ENCODE data around the gene SIRPA.

SIRPA gene
- total RNA-seq, result 0 to 0.15 (median 0) reads per million in 4 donors

GRCh38 chr20:1894951-1895673 is at the start of gene SIRPA:
Gene SIRPA, plus strand, starts transcription at chr20:1895407. Its CDS starts 41 bp downstream, at chr20:1895448.
- DNase-seq, result no peak

GRCh38 chr20:1845701-1846100 is 49.5 kb upstream of the SIRPA start:
- DNase-seq, result no peak

GRCh38 chr20:1846341-1846740 is 48.9 kb upstream of the SIRPA start:
- DNase-seq, result no peak

- DNase-seq, result no peak
Measured at GRCh38 chr20:1846876-1847275, 48.3 kb upstream of the SIRPA start.

GRCh38 chr20:1847780-1848179 is 47.4 kb upstream of the SIRPA start:
- no peak for DNase-seq

GRCh38 chr20:1848373-1848772 is 46.8 kb upstream of the SIRPA start:
- no peak for DNase-seq

GRCh38 chr20:1851396-1851795 is 43.8 kb upstream of the SIRPA start:
- no peak for DNase-seq

- DNase-seq, result no peak
Measured at GRCh38 chr20:1853473-1853872, 41.7 kb upstream of the SIRPA start.

GRCh38 chr20:1854246-1854645 is 41.0 kb upstream of the SIRPA start:
- no peak for DNase-seq

- no peak for DNase-seq
Measured at GRCh38 chr20:1855109-1855508, 40.1 kb upstream of the SIRPA start.

- DNase-seq, result no peak
Measured at GRCh38 chr20:1855690-1856089, 39.5 kb upstream of the SIRPA start.

- no peak for DNase-seq
Measured at GRCh38 chr20:1856424-1856823, 38.8 kb upstream of the SIRPA start.

- no peak for DNase-seq
Measured at GRCh38 chr20:1857466-1857865, 37.7 kb upstream of the SIRPA start.

GRCh38 chr20:1858871-1859270 is 36.3 kb upstream of the SIRPA start:
- DNase-seq, result no peak

- no peak for DNase-seq
Measured at GRCh38 chr20:1860446-1860845, 34.8 kb upstream of the SIRPA start.

- DNase-seq, result no peak
Measured at GRCh38 chr20:1861347-1861976, 33.7 kb upstream of the SIRPA start.

GRCh38 chr20:1861996-1862662 is 33.1 kb upstream of the SIRPA start:
- DNase-seq, result no peak

- no peak for DNase-seq
Measured at GRCh38 chr20:1862663-1863053, 32.5 kb upstream of the SIRPA start.

GRCh38 chr20:1863296-1863695 is 31.9 kb upstream of the SIRPA start:
- DNase-seq, result no peak

GRCh38 chr20:1866834-1867233 is 28.4 kb upstream of the SIRPA start:
- DNase-seq, result no peak

GRCh38 chr20:1867495-1868260 is 27.5 kb upstream of the SIRPA start:
- no peak for DNase-seq

- no peak for DNase-seq
Measured at GRCh38 chr20:1868856-1869255, 26.4 kb upstream of the SIRPA start.

- DNase-seq, result no peak
Measured at GRCh38 chr20:1870323-1870722, 24.9 kb upstream of the SIRPA start.

Measured in T-helper 1 cell (primary cell).